NCI-H1092 treated with DMSO at 0.1 percent for 48 hours (cell line): ENCODE results near the gene GRWD1.

Source experiments
- DNase-seq: peaks from one replicate; lab custom pipeline; 2025; lab: John Stamatoyannopoulos, UW

GRWD1 gene

DNA sequence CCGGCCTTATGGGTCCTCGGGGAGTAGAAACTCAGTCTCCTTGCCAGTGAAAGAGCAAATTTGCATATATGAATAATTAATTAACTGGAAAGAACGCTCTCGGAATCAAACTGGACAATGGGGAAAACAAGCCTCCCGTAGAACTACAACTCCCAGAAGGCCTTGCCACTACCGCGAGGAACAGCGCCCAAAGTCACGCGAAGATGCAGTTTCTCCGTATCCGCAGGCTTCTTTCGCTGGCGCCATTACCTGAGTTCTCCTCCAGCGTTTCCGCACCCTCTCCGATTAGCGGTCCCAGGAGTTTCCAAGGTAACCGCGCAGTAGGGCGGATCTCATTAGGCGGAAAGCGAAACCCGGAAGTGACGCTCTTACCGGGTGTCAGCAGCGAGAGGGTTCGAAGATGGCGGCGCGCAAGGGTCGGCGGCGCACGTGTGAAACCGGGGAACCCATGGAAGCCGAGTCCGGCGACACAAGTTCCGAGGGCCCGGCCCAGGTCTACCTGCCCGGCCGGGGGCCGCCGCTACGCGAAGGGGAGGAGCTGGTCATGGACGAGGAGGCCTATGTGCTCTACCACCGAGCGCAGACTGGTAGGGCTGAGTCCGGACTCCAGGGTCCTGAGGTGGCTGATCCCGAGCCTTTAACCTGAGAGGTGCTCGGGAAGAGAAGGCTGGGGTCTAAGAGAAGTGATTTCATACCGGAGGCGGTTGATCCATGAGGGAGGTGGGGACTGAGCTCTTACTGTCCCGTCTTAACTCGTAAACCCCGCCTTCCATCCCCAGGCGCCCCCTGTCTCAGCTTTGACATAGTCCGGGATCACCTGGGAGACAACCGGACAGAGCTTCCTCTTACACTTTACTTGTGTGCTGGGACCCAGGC is at the start of gene GRWD1:
GRWD1 (plus strand) TSS at position 378 of the 876 bp plus-strand sequence; CDS start at position 401, 23 bp downstream.
- peak; percentile 93 for DNase-seq

DNA sequence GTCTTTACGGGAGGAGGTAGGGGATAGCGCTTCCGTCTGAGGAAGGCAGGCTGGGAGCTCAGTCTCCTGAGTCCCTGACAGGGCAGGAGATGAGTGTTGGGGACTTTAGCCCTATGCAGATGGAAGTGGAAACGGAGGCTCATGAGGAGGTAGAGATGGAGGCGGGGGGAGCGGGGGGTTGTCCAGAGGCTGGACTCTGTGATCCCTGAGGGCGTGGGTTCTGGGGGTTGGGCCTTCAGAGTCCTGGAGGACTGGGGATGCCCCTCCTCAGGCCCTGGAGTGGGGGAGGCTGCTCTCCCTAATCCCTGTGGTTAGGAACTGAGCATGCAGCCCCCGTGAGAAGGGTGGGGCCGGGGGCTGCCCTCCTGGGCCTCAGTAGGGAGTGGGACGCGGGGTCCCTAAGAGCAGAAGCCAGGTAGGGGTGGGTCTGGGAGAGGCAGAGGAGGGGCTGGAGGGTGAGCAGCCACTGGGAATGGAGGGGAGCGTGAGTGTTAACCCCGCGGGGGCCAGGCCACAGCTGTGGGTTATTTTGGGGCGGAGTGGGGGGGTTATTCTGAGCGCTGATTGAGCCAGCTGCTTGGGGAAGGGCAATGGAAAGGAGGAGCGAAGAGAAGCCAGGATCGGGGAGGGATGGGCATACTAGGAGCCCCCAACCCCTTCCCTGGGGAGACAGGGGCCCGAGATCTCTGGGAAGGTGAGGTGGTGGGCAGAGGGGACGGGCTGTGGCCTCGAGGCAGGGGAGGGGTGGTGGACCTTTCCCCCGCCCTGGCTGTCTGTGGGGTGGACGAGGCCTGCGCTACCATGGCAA is 49.6 kb upstream of the GRWD1 start:
- DNase-seq = no peak

DNA sequence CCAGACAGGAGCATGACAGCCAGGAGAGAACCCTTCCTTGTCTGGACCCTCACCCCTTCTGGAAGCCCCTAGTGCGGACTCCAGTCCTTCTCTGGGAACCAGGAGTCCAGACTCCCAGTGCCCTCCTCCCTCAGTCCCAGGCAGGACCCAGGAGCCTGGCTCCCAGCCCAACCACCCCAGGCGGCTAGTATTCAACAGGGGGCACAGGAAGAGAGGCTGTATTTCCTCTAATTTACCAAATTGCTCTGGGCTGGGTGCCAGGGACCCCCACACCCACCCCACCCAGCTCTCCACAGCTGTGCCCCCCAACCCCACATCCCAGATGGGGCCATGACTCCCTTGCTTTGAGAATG is 49.0 kb upstream of the GRWD1 start:
- DNase-seq = no peak

DNA sequence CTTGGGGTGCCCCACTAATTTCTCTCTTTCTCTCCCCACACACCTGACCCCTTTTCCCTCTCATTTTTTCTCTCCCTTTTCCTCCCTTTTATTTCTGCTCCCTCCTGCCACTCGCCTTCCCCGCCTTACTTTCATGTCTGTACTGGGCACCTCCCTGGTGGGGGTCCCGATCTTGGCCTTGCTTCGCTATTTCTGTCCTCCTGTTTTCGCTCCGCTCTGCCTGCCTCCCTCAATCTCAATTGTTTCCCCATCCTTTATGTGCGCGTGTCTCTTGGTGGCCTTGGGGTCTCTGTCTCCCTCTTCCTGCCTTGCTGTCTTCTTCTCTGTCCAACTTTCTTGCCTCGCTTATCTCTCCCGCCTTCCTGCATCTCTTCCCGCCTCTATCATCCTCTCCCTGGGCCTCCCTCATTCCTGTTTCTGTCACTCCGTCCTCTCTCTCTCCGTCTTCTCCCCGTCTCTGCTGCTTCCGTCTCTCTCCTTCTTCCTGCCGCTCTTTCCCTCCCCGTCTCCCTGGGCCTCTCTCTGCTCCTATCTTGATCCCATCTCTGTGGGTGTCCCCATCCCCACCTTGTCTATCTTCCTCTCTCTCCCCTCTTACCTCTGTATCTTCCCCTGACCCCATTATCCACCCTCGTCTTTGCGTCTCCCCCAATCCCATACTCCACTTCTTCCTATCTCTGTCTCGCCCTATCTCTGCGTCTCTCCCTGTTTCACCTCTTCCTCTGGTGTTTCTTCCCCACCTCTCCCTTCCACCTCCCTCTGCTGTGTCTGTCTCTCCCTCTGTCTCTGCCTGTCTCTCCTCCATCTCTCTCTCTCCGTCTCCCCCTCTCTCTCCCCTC is 48.3 kb upstream of the GRWD1 start:
- no peak for DNase-seq

- DNase-seq = no peak
Observed at GRCh38 chr19:48398102-48398374, 47.7 kb upstream of the GRWD1 start.

DNA sequence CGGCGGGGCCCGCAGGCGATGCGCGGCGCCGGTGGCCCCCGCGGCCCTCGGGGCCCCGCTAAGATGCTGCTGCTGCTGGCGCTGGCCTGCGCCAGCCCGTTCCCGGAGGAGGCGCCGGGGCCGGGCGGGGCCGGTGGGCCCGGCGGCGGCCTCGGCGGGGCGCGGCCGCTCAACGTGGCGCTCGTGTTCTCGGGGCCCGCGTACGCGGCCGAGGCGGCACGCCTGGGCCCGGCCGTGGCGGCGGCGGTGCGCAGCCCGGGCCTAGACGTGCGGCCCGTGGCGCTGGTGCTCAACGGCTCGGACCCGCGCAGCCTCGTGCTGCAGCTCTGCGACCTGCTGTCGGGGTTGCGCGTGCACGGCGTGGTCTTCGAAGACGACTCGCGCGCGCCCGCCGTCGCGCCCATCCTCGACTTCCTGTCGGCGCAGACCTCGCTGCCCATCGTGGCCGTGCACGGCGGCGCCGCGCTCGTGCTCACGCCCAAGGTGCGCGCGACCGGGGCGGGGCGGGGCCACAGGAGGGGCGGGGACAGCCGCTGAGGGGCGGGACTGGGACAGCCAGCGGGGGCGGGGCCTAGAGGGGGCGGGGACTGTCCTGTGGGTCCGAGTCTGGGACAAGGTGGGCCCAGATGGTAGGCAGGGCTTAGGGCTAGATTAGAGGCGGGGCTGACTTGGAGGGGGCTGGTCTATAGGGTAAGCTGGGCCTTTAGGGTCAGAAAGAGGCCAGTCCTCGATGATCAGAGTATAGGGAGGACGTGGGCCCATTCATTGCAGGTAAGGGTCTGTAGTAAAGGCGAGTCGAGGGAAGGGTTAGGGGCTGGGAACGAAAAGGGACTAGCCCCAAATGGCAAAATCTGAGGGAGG is 47.2 kb upstream of the GRWD1 start:
- DNase-seq = peak; percentile 46

GRCh38 chr19:48400018-48400742 is 45.6 kb upstream of the GRWD1 start:
- DNase-seq = peak; percentile 27

- DNase-seq = no peak
Observed at GRCh38 chr19:48401287-48401686, 44.5 kb upstream of the GRWD1 start.

GRCh38 chr19:48403606-48404005 is 42.2 kb upstream of the GRWD1 start:
- DNase-seq = no peak

- DNase-seq = no peak
Observed at GRCh38 chr19:48405010-48405659, 40.6 kb upstream of the GRWD1 start.

DNA sequence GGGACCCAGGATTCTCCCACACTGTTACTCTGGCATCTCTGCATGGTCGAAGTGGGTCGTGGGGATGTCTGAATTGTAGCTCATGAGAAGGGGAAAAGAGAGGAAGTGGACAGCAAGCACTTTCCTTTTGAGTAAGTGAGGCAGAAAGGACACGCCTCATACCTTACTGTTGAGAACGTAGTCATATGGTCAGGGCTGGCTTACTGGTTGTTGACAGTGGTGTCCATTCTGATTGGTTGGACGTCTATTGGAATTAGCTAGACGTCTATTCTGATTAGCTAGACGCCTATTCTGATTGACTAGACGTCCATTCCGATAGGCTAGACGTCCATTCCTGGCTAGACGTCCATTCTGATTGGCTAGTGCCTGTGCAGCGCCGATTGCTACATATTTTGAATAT is 39.9 kb upstream of the GRWD1 start:
- no peak for DNase-seq

DNA sequence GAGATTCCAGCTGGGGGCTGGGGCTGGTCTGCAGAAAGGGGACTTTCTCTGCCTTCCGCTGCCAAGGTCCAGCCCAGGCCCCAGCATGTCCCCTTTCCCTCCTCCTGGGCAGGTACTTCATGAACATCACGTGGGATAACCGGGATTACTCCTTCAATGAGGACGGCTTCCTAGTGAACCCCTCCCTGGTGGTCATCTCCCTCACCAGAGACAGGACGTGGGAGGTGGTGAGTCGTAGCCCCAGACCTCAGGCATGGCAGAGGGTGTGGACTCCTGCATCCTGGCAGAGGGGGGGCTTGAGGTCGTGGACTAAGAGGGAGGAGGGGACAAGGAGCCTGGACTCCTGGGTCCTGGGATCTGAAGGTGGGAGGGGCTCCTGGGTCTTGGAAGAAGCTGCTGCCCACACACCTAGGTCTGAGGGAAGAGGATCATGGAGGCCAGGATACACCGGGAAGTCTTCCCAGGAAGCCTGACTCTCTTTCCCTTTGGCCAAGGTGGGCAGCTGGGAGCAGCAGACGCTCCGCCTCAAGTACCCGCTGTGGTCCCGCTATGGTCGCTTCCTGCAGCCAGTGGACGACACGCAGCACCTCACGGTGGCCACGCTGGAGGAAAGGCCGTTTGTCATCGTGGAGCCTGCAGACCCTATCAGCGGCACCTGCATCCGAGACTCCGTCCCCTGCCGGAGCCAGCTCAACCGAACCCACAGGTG is 31.8 kb upstream of the GRWD1 start:
- no peak for DNase-seq

GRCh38 chr19:48415395-48415794 is 30.4 kb upstream of the GRWD1 start:
- DNase-seq = no peak

- DNase-seq = no peak
Observed at GRCh38 chr19:48415806-48416221, 30.0 kb upstream of the GRWD1 start.

DNA sequence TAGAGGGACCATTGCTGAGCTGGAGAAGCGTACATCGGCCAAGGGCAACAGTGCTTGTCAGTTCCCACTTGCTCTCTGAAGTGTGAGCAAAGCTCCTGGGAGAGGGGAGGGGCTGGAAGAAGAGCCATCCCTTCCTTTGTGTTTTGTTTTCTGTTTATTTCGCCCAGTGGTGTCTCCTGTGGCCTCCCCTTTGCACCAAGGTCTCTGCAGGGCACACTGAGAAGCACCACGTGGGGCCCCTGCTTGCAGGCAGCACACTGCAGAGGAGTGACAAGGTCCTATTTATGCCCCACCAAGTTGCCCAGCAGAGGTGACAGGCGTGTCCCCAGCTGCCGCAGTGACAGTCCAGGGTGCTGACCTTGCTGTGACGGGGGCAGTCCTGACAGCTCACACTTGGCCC is 28.4 kb upstream of the GRWD1 start:
- DNase-seq = no peak

DNA sequence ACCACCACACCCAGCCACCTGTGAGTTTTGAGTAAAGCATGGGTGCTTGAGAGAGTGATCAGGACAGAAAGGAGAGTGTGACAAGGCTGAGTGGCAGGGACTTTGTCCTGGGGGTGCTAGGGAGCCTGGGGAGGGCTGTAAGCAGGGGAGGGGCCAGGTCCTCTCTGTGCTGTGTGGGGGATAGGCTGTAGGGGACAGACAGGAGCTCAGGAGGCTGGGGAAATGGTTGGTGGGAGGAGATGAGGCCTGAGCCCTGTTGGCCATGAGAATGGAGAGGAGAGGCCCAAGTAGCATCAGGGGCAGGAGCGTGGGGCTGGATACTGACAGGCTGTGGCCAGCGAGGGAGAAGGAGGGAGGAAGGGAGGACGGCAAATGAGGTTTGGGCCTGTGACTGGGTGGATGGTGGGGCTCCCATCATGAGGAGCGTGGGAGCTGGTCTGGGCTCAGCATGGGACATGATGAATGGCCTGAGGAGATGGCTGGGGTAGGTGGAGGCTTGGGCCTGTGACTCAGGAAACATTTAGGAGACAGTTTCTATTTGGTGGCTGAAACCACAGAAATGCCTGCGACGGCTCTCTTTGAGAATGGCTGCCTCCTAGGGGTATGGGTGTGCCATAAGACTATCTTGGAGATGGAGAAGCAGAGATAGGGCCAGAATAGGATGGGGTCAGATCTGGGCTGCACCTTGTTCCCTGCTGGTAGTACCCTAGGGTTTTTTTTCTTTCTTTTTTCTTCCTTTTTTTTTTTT is 27.3 kb upstream of the GRWD1 start:
- DNase-seq = no peak

- DNase-seq = no peak
Observed at GRCh38 chr19:48419158-48419920, 26.4 kb upstream of the GRWD1 start.

DNA sequence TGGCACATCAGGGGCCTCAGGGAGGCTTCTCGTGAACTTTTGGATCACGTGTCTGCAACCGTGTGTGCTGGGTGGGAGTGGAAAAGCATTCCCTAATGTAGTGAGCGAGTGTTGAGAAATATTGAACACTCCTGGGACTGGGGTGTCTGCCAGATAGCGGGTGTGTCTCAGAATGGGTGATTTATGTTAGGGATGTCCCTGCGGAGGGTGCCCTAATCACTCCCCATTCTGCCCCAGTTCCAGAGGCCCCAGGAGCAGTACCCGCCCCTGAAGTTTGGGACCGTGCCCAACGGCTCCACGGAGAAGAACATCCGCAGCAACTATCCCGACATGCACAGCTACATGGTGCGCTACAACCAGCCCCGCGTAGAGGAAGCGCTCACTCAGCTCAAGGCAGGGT is 24.2 kb upstream of the GRWD1 start:
- no peak for DNase-seq
